Kidney (tissue), 22 donors: ENCODE measurements around the gene ARHGEF18. TPM values are rescaled to one million over a fixed set of nuclear protein-coding genes. Genes with fewer than 3 reads are reported as not detected.

Source experiments
- DNase-seq, 5 donors: peaks; one replicate each; pipeline ENCODE4 v3.0.0-alpha.2; 2013 to 2020
- FAIRE-seq: peaks from 2 replicates; lab custom pipeline; 2012; peaks lifted over from hg19 to GRCh38; lab: Jason Lieb, UNC
- H3K27ac ChIP-seq, 2 donors: one replicate each; pipeline ENCODE4 v1.7.0; 2013; ENCODE audit warnings: low read depth in 2 of 2, low read length in 2 of 2, inconsistent platforms in 1 of 2
- H3K27me3 ChIP-seq: one replicate; pipeline ENCODE4 v1.7.1; 2013; ENCODE audit warnings: low read length, inconsistent platforms; ENCODE audit not compliant: control insufficient read depth, insufficient read depth
- H3K36me3 ChIP-seq, 3 donors: one replicate each; pipeline versions ENCODE4 v1.7.0 to v1.7.1; 2013; ENCODE audit warnings: low read length in 3 of 3, control low read depth in 1 of 3, inconsistent platforms in 1 of 3; ENCODE audit not compliant: insufficient read depth in 3 of 3, control insufficient read depth in 2 of 3
- H3K4me1 ChIP-seq, 3 donors: one replicate each; pipeline versions ENCODE4 v1.7.0 to v1.7.1; 2013; ENCODE audit warnings: low read length in 3 of 3, inconsistent platforms in 1 of 3, low read depth in 1 of 3; ENCODE audit not compliant: control insufficient read depth in 2 of 3, insufficient read depth in 2 of 3
- H3K4me3 ChIP-seq, 3 donors: one replicate each; pipeline versions ENCODE4 v1.7.0 to v1.8.1; 2013; ENCODE audit warnings: low read length in 3 of 3, control low read depth in 1 of 3, inconsistent platforms in 1 of 3
- H3K9ac ChIP-seq, 3 donors: one replicate each; pipeline versions ENCODE4 v1.7.0 to v1.7.1; 2013; ENCODE audit warnings: low read length in 3 of 3, control low read depth in 1 of 3, inconsistent platforms in 1 of 3
- H3K9me3 ChIP-seq, 3 donors: one replicate each; pipeline versions ENCODE4 v1.7.0 to v1.7.1; 2013; ENCODE audit warnings: low read length in 3 of 3, control low read depth in 1 of 3, inconsistent platforms in 1 of 3; ENCODE audit not compliant: control insufficient read depth in 2 of 3, insufficient read depth in 1 of 3
- intact Hi-C: fragments of 100-400 bp; cut with DNase I; formaldehyde crosslinking; loops from one replicate; pipeline ENCODE4 v1.11.1; 2022
- long read RNA-seq, 10 donors: library from polyadenylated mRNA in 1 of 10; unstranded in 1 of 10; transcript quantifications; one replicate each; pipeline ENCODE4 v2.0.0 and lab custom pipeline, GENCODE V29; 2021 to 2026
- polyA plus RNA-seq: library from polyadenylated mRNA; stranded (reverse); fragments of 350-450 nt; fragmentation: Illumina TruSeq; extraction: RNeasy Lipid Tissue Mini Kit (QIAGEN cat#74804); gene quantifications from one replicate; pipeline ENCODE4 v1.2.3, GENCODE V29; 2014; ENCODE audit warnings: low read depth, low replicate concordance; ENCODE audit not compliant: insufficient read depth
- total RNA-seq: library from RNA; stranded (reverse); fragmentation: NEBNext Ultra II Directional; extraction: Animal tissue kit (Norgen Biotek cat#: 25700); gene quantifications from one replicate; pipeline ENCODE4 v1.2.1, GENCODE V29; 2021
- TF ChIP-seq, protein P1 (sequence below): IDR thresholded peaks from 3 replicates; pipeline ENCODE4 v1.5.1; 2012; ENCODE audit warnings: mild to moderate bottlenecking, moderate library complexity, borderline replicate concordance; ENCODE audit not compliant: insufficient read depth; ENCODE audit errors: extremely low read depth
- donor health status: control.
- donor health status: control.
- donor health status: control.
- donor health status: control.
- donor health status: control.
- donor health status: DM: yes; HTN: yes; CAD: no.
- donor health status: Normal renal cell carcinoma (clear cell type).

ARHGEF18 gene
- total RNA-seq (42.6 TPM), polyA plus RNA-seq (18.5 TPM)
- long read RNA-seq, donor 1, full-length matches to known transcripts, result 1 of 1 reads
- long read RNA-seq, donor 1, partial matches to known transcripts, result 0 of 1 reads
- long read RNA-seq, donor 1, other reads (novel, unspliced or antisense), result 0 of 1 reads
- long read RNA-seq, donor 2, full-length matches to known transcripts, result 1 of 1 reads
- long read RNA-seq, donor 2, partial matches to known transcripts, result 0 of 1 reads
- long read RNA-seq, donor 2, other reads (novel, unspliced or antisense), result 0 of 1 reads
- long read RNA-seq, donor 3, full-length matches to known transcripts, result 1 of 1 reads
- long read RNA-seq, donor 3, partial matches to known transcripts, result 0 of 1 reads
- long read RNA-seq, donor 3, other reads (novel, unspliced or antisense), result 0 of 1 reads
- long read RNA-seq, donor 4, result 0 reads
- long read RNA-seq, donor 5, result 0 reads
- long read RNA-seq, donor 6, result 0 reads
- long read RNA-seq, donor 7, partial matches to known transcripts, result 49 of 54 reads
- long read RNA-seq, donor 7, other reads (novel, unspliced or antisense), result 5 of 54 reads
- long read RNA-seq, donor 8, full-length matches to known transcripts, result 1 of 1 reads
- long read RNA-seq, donor 8, partial matches to known transcripts, result 0 of 1 reads
- long read RNA-seq, donor 8, other reads (novel, unspliced or antisense), result 0 of 1 reads
- long read RNA-seq, donor 9, full-length matches to known transcripts, result 1 of 1 reads
- long read RNA-seq, donor 9, partial matches to known transcripts, result 0 of 1 reads
- long read RNA-seq, donor 9, other reads (novel, unspliced or antisense), result 0 of 1 reads
- long read RNA-seq, donor 10, result 0 reads

DNA sequence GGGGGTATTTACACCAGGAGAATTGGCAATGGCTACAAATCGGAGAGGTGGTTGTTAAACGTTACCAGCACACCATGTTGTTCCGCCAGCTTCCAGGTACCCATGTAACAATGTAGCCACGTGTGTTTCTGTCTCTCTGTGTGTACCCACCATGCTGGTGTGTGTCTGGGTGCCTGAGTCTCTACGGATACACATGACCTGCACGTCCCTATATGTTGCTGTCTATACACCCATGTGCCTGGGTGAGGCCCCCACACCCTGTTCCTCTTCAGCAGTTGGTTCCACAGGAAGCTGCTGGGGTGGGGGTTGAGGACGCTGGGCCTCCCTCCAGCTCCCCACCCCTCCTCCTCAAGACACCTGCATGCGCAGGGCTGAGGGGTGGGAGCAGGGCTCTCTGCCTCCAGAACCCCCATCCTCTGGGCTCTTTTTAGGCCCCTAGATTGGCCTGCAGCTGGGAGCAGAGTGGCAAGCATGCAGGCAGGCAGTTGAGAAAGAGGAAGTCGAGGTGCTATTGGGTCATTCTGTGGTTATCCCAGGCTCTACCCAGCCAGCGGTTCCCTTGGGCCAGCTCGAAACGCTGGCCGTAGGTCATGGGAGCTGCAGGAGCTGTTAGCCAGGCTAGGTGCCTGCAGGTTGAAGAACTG lies at the start of gene ARHGEF18:
ARHGEF18 (plus strand) TSS at position 351 of the 644 bp plus-strand sequence. CDS start 13,954 bp downstream, outside the sequence.
- FAIRE-seq (no peak), DNase-seq (peak in 1 of 5 donors; percentile 75)
- Histone ChIP-seq H3K27ac (no peak within 1 kb of the TSS), H3K4me3 (no peak within 1 kb of the TSS), H3K9ac (no peak within 1 kb of the TSS), H3K9me3 (peaks cover 0 to 4% (median 0%) of the 10 kb centered on the region in 3 donors), H3K4me1 (no peaks in the 10 kb centered on the region), H3K36me3 (no peaks in the 10 kb centered on the region), H3K27me3 (no peaks in the 10 kb centered on the region)
- intact Hi-C loops, result loop anchor here (10.0 kb wide), 1 partner anchor 244 kb away; no protein-coding TSS in a partner anchor
- TF ChIP-seq, protein P1, sequence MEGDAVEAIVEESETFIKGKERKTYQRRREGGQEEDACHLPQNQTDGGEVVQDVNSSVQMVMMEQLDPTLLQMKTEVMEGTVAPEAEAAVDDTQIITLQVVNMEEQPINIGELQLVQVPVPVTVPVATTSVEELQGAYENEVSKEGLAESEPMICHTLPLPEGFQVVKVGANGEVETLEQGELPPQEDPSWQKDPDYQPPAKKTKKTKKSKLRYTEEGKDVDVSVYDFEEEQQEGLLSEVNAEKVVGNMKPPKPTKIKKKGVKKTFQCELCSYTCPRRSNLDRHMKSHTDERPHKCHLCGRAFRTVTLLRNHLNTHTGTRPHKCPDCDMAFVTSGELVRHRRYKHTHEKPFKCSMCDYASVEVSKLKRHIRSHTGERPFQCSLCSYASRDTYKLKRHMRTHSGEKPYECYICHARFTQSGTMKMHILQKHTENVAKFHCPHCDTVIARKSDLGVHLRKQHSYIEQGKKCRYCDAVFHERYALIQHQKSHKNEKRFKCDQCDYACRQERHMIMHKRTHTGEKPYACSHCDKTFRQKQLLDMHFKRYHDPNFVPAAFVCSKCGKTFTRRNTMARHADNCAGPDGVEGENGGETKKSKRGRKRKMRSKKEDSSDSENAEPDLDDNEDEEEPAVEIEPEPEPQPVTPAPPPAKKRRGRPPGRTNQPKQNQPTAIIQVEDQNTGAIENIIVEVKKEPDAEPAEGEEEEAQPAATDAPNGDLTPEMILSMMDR, result no peak

DNA sequence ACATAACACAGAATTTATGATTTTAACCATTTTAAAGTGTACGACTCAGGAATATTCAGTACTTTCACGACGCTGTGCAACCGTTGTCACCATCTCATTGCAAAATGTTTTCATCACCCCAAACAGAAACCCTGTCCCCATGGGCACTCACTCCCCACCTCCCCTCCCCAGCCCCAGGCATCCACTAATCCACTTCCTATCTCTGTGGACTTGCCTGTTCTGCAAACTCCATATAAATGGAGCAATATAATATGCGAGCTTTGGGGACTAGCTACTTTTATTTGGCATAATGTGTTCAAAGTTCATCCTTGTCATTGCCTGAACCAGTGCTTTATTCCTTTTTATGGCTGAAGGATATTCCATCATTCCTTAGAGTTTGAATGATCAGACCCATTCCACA lies 47.2 kb upstream of the ARHGEF18 start:
- Histone ChIP-seq H3K9ac (no peak overlapping the region), H3K27me3 (no peaks in the 10 kb centered on the region), H3K9me3 (no peaks in the 10 kb centered on the region), H3K36me3 (no peaks in the 10 kb centered on the region), H3K4me1 (no peaks in the 10 kb centered on the region), H3K27ac (no peak overlapping the region), H3K4me3 (no peak overlapping the region)
- intact Hi-C loops, result no loop called here
- FAIRE-seq (no peak), DNase-seq (peak in 1 of 5 donors; percentile 3)
- TF ChIP-seq, protein P1, result no peak

DNA sequence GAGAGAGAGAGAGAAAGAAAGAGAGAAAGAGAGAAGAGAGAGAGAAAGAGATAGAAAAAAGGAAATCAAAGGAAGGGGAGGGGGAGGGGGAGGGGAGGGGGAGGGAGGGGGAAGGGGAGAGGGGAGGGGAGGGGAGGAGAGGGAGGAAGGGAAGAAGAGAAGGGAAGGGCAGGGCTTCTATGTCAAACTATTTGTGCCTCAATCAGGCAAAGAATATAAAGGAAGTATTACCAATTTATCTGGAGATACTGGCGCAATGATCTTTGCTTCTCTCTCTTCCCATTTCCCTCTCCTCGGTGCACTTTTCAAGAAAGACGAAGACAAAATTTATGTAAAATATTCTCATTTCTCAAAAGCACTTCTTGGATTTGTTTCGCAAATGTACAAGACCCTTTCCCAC lies 45.3 kb upstream of the ARHGEF18 start:
- H3K4me1 ChIP-seq, result no peaks in the 10 kb centered on the region
- DNase-seq (no peak), FAIRE-seq (no peak)
- H3K9me3 ChIP-seq, result no peaks in the 10 kb centered on the region
- no peaks in the 10 kb centered on the region for H3K36me3 ChIP-seq
- no peak overlapping the region for H3K27ac ChIP-seq
- no peak overlapping the region for H3K4me3 ChIP-seq
- TF ChIP-seq, protein P1, result no peak
- no peak overlapping the region for H3K9ac ChIP-seq
- H3K27me3 ChIP-seq, result no peaks in the 10 kb centered on the region
- intact Hi-C loops, result no loop called here
